ENCODE results near the gene MYO1G. TPM values are rescaled to one million over a fixed set of nuclear protein-coding genes. Genes with fewer than 3 reads are reported as not detected.

The MYO1G gene
- total and polyA plus RNA-seq, 4 donors: 0.56 to 3.9 (median 2.1) TPM

GRCh38 chr7:44943631-44944030 lies 35.2 kb downstream of the MYO1G start:
- Histone ChIP-seq H3K36me3 (ENCODE audit: control insufficient read depth in 4 of 4, insufficient read depth in 3 of 4, low read depth in 1 of 4, low read length in 3 of 4) (no peaks in the 10 kb centered on the region), H3K27ac (ENCODE audit: low read depth in 1 of 2, low read length in 2 of 2) (no peak overlapping the region), H3K4me1 (ENCODE audit: control insufficient read depth in 4 of 4, insufficient read depth in 4 of 4, low read length in 3 of 4) (no peaks in the 10 kb centered on the region), H3K9me3 (ENCODE audit: control insufficient read depth in 4 of 4, low read length in 3 of 4) (no peaks in the 10 kb centered on the region), H3K9ac (ENCODE audit: low read depth in 1 of 2, low read length in 2 of 2) (no peak overlapping the region), H3K4me3 (ENCODE audit: low read depth in 1 of 3, low read length in 3 of 3) (no peak overlapping the region), H3K27me3 (ENCODE audit: control insufficient read depth in 4 of 4, insufficient read depth in 4 of 4, low read length in 3 of 4) (no peaks in the 10 kb centered on the region)
- TF ChIP-seq HNF4A (conservative IDR thresholded peaks at IDR 0.05) (no peak), JUND (IDR thresholded peaks at IDR 0.05) (no peak), ZBTB33 (IDR thresholded peaks at IDR 0.05) (no peak), ATF3 (IDR thresholded peaks at IDR 0.05) (no peak), RXRA (IDR thresholded peaks at IDR 0.05) (no peak)
- no peak for DNase-seq (ENCODE audit: low spot score)

GRCh38 chr7:44937426-44937825 lies 41.4 kb downstream of the MYO1G start:
- TF ChIP-seq FOXA1 (IDR thresholded peaks at IDR 0.05): no peak
- TF ChIP-seq ZBTB33 (IDR thresholded peaks at IDR 0.05): no peak
- no peak for TF ChIP-seq HNF4G (IDR thresholded peaks at IDR 0.05)
- TF ChIP-seq TAF1 (conservative IDR thresholded peaks at IDR 0.05): no peak
- TF ChIP-seq GABPA (IDR thresholded peaks at IDR 0.05 in 1 of 2, conservative IDR thresholded peaks at IDR 0.05 in 1 of 2): no peak
- no peak for TF ChIP-seq EGR1 (IDR thresholded peaks at IDR 0.05; ENCODE audit: low read depth in 2 of 2)
- no peak for TF ChIP-seq REST (IDR thresholded peaks at IDR 0.05)
- TF ChIP-seq FOXA2 (IDR thresholded peaks at IDR 0.05): no peak
- TF ChIP-seq RAD21 (IDR thresholded peaks at IDR 0.05): no peak
- no peak for TF ChIP-seq HNF4A (conservative IDR thresholded peaks at IDR 0.05)
- TF ChIP-seq YY1 (IDR thresholded peaks at IDR 0.05): no peak
- TF ChIP-seq MAX (IDR thresholded peaks at IDR 0.05): no peak
- Histone ChIP-seq H3K9ac (ENCODE audit: low read depth in 1 of 2, low read length in 2 of 2) (no peak overlapping the region), H3K36me3 (ENCODE audit: control insufficient read depth in 4 of 4, insufficient read depth in 3 of 4, low read depth in 1 of 4, low read length in 3 of 4) (no peaks in the 10 kb centered on the region), H3K27ac (ENCODE audit: low read depth in 1 of 2, low read length in 2 of 2) (no peak overlapping the region), H3K4me3 (ENCODE audit: low read depth in 1 of 3, low read length in 3 of 3) (no peak overlapping the region), H3K9me3 (ENCODE audit: control insufficient read depth in 4 of 4, low read length in 3 of 4) (no peaks in the 10 kb centered on the region), H3K27me3 (ENCODE audit: control insufficient read depth in 4 of 4, insufficient read depth in 4 of 4, low read length in 3 of 4) (peaks cover 0 to 3% (median 0%) of the 10 kb centered on the region in 4 donors), H3K4me1 (ENCODE audit: control insufficient read depth in 4 of 4, insufficient read depth in 4 of 4, low read length in 3 of 4) (no peaks in the 10 kb centered on the region)
- WGBS: 81% methylated on average over 5 of the region's 5 CpGs
- no peak for DNase-seq (ENCODE audit: low spot score)

All from liver (tissue), 9 donors.